Stimulated activated CD8-positive, alpha-beta memory T cell treated with anti-CD3 and anti-CD28 coated beads, Interleukin-2, amount 100 ng/mL, for 1 hour (primary cell): ENCODE data around the gene NCKAP5.

Experiments used
- DNase-seq, 2 donors: peaks; one replicate each; pipeline ENCODE4 v3.0.0-alpha.2; 2020; ENCODE audit warnings: low read depth in 2 of 2

The NCKAP5 gene

GRCh38 chr2:133574186-133574585 lies 5.9 kb upstream of the NCKAP5 start:
- no peak for DNase-seq

GRCh38 chr2:133573491-133574162 lies 5.4 kb upstream of the NCKAP5 start:
- DNase-seq, result no peak

- DNase-seq, result no peak
These were observed 3.0 kb upstream of the NCKAP5 start for GRCh38 chr2:133571249-133571648.

GRCh38 chr2:133570542-133570941 lies 2.3 kb upstream of the NCKAP5 start:
- no peak for DNase-seq

- no peak for DNase-seq
These were observed 1.1 kb upstream of the NCKAP5 start for GRCh38 chr2:133569286-133569830.

- DNase-seq, result no peak
These were observed 335 bp upstream of the NCKAP5 start for GRCh38 chr2:133568598-133568997.

- DNase-seq, result no peak
These were observed 5.7 kb downstream of the NCKAP5 start for GRCh38 chr2:133562558-133562957.

- no peak for DNase-seq
These were observed 7.0 kb downstream of the NCKAP5 start for GRCh38 chr2:133561045-133561852.

GRCh38 chr2:133557614-133558013 lies 10.6 kb downstream of the NCKAP5 start:
- DNase-seq, result no peak

- no peak for DNase-seq
These were observed 14.3 kb downstream of the NCKAP5 start for GRCh38 chr2:133553838-133554408.

GRCh38 chr2:133553251-133553650 lies 15.0 kb downstream of the NCKAP5 start:
- DNase-seq, result no peak

- no peak for DNase-seq
These were observed 15.4 kb downstream of the NCKAP5 start for GRCh38 chr2:133552821-133553220.

- no peak for DNase-seq
These were observed 26.5 kb downstream of the NCKAP5 start for GRCh38 chr2:133541797-133542196.

GRCh38 chr2:133541376-133541775 lies 26.9 kb downstream of the NCKAP5 start:
- no peak for DNase-seq

GRCh38 chr2:133532919-133533318 lies 35.3 kb downstream of the NCKAP5 start:
- DNase-seq, result no peak

GRCh38 chr2:133531382-133531781 lies 36.9 kb downstream of the NCKAP5 start:
- DNase-seq, result no peak

- DNase-seq, result no peak
These were observed 37.6 kb downstream of the NCKAP5 start for GRCh38 chr2:133530645-133531044.

- DNase-seq, result no peak
These were observed 41.5 kb downstream of the NCKAP5 start for GRCh38 chr2:133526530-133527300.

- no peak for DNase-seq
These were observed 42.4 kb downstream of the NCKAP5 start for GRCh38 chr2:133525613-133526529.

- no peak for DNase-seq
These were observed 43.2 kb downstream of the NCKAP5 start for GRCh38 chr2:133525090-133525489.

GRCh38 chr2:133523406-133523805 lies 44.9 kb downstream of the NCKAP5 start:
- no peak for DNase-seq
